ENCODE measurements around the gene USP8.
"Not testable (repeated sequence)": the region's sequence is repeated elsewhere in the genome, so short reads cannot be mapped to it uniquely, and the experiment has no call there.

Gene USP8

DNA sequence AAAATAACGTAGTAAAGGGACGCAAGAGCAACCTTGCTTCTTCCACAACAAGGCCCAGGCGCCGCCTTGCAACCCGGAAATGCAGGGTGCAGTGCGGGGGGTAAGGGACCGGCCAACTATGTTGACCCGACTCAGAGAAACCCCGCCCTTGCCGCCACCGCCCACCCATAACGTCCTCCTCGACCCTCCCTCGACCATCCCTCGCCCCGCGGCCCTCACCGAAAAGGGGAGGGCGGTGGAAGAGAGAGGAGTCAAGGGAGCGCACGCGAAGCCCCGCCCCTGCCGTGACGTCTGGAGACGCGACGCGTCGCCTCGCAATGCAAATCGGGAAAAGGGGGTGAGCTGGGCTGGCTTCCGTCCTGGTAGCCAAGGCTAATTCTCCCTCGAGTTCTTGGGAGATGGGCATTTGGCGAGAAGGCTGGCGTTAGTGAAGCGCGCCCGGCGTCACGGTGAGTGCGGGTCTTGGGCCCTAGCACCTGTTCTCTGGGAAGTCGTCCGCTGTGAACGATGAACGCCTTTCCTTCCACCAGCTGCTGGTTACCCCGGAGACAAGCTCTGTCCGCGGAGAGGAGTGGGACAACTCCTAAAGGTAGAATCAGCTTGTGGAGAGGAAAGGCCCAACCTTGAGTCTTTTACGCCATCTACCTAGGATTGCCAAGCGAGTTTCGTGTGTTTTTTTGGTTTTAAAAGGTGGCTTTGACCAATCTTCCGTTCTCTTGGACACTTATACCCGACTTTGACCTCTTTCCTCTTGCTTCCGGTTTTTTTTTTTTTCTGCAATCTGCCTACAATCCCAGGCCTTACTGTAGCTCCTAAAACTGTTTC, at the start of gene USP8:
Gene USP8 (plus strand): TSS at position 340 of the 825 bp plus-strand sequence. CDS start 14,669 bp downstream, outside the sequence.
- peak within 1 kb of the TSS; percentile 92 for H3K27ac Mint-ChIP-seq
- H3K4me3 Mint-ChIP-seq, result peak within 1 kb of the TSS; percentile 87
- peaks cover 25% of the 10 kb centered on the region for H3K4me1 Mint-ChIP-seq
- ATAC-seq, result peak; percentile 97
- peaks cover 40% of the 10 kb centered on the region for H3K36me3 Mint-ChIP-seq
- H3K9me3 Mint-ChIP-seq, result no peaks in the 10 kb centered on the region
- DNase-seq (ENCODE audit: low spot score in 2 of 2), result peak; percentile 87 to 97

DNA sequence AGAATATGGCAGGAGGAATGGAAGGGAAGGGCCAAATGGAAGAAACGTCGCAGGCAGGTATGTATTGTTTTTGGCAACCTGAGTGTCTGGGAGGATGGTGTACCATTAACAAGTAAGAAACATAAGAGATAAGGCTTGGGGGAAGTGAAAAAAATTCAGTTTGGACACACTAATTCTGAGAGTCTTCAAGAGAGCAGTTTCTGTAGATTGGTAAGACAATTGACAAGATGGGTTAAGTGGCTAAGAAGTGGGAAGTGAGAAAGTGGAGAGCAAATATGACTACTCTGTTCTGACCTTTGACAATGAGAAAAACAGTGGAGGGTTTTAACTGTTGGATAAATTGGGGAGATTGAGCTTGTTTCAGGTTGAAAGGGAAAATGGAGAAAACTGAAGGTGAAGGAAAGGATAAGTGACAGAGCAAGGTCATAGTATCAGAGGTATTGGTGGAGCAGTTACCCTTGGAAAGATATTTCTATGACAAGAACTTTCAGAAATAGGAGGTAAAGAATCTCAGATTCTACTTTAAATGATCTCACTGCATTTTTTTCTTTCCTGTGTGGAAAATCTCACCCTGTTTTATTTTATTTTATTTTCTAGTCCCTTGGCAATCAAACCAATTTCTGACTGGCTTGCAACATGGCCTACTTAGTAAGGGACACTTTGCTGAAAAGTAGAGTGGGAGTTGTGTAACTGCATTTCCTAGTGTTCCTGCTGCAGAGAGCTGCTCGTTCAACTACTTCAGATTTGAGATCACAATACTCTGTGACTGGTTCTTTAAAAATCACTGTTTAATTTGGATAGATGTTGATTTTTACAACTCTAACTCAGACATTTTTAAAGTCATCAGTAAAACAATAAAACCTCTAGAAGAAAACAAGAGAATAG, 46.1 kb upstream of the USP8 start:
- peaks cover 19% of the 10 kb centered on the region for H3K4me1 Mint-ChIP-seq
- H3K27ac Mint-ChIP-seq, result peak overlapping the region; percentile 1
- H3K4me3 Mint-ChIP-seq, result peak overlapping the region; percentile 37
- peaks cover 5% of the 10 kb centered on the region for H3K36me3 Mint-ChIP-seq
- DNase-seq (ENCODE audit: low spot score in 2 of 2), result no peak
- H3K9me3 Mint-ChIP-seq, result no peaks in the 10 kb centered on the region
- peak; percentile 99 for ATAC-seq

DNA sequence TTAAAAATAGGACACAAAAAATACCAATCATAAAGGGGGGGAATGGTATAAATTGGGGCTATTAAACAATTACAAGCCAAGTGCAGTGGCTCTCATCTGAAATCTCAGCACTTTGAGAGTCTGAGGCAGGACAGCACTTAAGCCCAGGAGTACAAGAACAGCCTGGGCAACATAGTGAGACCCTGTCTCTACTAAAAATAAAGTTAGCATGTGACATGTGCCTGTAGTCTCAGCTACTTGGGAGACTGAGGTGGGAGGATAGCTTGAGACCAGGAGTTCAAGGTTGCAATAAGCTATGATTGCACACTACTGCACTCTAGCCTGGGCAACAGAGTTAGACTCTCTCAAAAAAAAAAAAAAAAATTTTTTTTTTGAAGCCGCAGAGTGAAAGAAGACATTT, 45.4 kb upstream of the USP8 start:
- Mint-ChIP-seq H3K4me3 (peak overlapping the region; percentile 37), H3K27ac (peak overlapping the region; percentile 1)
- DNase-seq (ENCODE audit: low spot score in 2 of 2), result no peak

DNA sequence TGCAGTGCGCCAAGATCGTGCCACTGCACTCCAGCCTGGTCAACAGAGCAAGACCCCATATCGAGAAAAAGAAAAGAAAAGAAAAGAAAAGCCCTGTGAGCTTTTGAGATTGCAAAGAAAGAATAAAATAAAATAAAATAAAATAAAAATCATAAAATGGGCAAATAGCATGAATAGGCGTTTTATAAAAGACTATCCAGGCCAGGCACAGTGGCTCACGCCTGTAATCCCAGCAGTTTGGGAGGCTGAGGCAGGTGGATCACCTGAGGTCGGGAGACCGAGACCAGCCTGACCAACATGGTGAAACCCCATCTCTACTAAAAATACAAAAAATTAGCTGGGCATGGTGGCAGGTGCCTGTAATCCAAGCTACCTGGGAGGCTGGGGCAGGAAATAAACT, 44.8 kb upstream of the USP8 start:
- not testable (repeated sequence) for H3K27ac Mint-ChIP-seq; H3K36me3 Mint-ChIP-seq; DNase-seq (ENCODE audit: low spot score in 2 of 2); H3K9me3 Mint-ChIP-seq; H3K4me3 Mint-ChIP-seq; ATAC-seq
- H3K4me1 Mint-ChIP-seq, result peaks cover 19% of the 10 kb centered on the region

More for the DNA sequence above, 45.4 kb upstream of the USP8 start:
- Mint-ChIP-seq H3K4me1 (peaks cover 19% of the 10 kb centered on the region), H3K9me3 (no peaks in the 10 kb centered on the region), H3K36me3 (peaks cover 5% of the 10 kb centered on the region)
- ATAC-seq, result no peak

DNA sequence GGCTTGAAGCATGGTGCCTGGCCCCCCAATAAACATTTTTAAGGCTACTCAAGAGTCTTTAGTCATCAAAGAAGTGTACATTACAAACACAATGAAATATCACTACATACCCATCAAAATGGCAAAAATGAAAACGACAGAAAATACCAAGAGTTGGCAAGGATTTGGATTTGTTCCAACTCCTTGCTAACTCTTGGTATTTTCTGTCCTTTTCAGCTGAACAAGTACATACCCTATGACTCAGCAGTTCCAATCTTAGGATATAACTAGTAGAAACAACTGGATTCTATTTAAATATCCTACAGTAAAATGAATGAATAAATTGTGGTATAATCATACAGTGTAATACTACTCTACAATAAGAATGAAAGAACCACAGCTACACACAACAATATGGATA, 44.1 kb upstream of the USP8 start:
- Mint-ChIP-seq H3K9me3 (no peaks in the 10 kb centered on the region), H3K36me3 (peaks cover 5% of the 10 kb centered on the region), H3K27ac (no peak overlapping the region), H3K4me3 (no peak overlapping the region), H3K4me1 (peaks cover 19% of the 10 kb centered on the region)
- DNase-seq (ENCODE audit: low spot score in 2 of 2) (no peak), ATAC-seq (no peak)

DNA sequence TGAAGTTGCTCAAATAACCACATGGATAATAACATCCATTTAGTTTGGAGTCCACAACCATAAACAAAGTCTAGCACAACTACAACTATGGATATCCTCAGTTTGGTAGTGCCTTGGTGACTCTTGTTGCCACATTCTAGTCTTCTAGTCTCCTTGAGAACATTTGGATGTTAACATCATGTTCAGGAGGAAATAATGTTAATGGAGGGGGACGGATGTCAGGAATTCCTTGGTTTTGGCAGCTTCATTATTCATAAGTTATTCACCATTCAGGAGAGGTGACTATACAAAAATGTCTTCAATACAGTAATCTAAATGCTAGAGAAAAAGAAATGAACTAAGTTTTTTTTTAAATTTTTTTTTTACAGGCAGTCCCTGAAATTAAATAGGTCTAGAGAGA, 42.8 kb upstream of the USP8 start:
- Mint-ChIP-seq H3K27ac (no peak overlapping the region), H3K4me3 (no peak overlapping the region), H3K36me3 (peaks cover 5% of the 10 kb centered on the region), H3K4me1 (peaks cover 19% of the 10 kb centered on the region), H3K9me3 (no peaks in the 10 kb centered on the region)
- no peak for DNase-seq (ENCODE audit: low spot score in 2 of 2)
- no peak for ATAC-seq

DNA sequence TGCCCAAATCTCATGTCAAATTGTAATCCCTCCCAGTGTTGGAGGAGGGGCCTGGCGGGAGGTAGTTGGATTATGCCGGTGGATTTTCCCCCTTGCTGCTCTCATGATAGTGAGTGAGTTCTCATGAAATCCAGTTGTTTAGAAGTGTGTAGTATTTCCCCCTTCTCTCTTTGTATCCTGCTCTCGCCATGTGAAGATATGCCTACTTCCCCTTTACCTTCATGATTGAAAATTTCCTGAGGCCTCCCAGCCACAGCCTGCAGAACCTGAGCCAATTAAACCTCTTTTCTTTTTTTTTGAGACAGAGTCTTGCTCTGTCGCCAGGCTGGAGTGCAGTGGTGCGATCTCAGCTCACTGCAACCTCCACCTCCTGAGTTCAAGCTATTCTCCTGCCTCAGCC, 41.8 kb upstream of the USP8 start:
- not testable (repeated sequence) for H3K36me3 Mint-ChIP-seq; H3K4me3 Mint-ChIP-seq; H3K27ac Mint-ChIP-seq; DNase-seq (ENCODE audit: low spot score in 2 of 2); ATAC-seq; H3K9me3 Mint-ChIP-seq
- peaks cover 21% of the 10 kb centered on the region for H3K4me1 Mint-ChIP-seq

DNA sequence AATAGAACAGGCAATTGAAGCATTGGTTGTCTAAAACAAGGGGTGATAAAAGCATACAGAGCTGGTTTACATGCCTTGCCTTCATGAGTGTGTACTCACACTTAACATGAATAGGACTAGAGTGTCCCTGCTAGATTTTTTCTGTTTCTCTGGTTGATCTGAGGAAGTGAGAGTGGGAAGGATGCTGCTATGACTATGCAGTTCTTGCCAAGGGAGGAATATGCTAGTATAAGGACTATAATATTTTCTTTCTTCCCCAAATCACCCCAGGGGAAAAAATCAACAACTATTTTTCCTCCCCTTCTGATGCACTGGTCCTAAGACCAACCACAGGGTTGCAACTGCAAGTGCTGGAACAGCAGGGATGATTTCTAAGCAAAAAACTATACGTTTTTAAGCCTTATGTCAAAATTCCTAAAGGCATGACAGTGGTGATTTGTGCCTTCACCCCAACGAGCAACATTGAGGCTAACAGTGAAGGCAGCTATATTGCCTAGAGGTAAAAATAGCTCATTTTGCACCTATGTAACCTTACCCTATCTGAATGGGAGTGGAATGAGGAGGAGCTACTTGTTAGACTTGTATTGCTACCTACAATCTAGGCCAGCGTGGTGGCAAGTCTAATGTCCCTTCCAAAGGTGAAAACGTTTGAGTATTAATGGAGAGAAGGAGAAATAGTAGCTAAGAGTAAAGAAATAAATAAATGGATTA, 33.5 kb upstream of the USP8 start:
- Mint-ChIP-seq H3K9me3 (no peaks in the 10 kb centered on the region), H3K27ac (no peak overlapping the region), H3K4me3 (no peak overlapping the region), H3K36me3 (no peaks in the 10 kb centered on the region), H3K4me1 (peaks cover 6% of the 10 kb centered on the region)
- no peak for DNase-seq (ENCODE audit: low spot score in 2 of 2)
- no peak for ATAC-seq

DNA sequence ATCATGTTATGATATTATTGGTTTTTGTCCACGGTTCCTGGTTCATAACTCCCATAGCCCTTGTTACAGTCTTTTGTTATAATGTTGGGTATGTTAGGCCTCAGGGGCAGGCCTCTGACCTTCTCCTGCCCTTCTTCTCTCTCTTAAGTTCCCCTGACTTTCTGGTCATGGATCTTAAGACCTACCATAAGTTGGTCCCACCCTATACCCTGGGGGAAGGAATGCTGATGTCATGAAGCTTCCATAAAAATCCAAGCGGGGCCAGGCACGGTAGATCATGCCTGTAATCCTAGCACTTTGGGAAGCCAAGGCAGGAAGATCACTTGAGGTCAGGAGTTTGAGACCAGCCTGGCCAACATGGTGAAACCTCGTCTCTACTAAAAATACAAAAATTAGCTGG, 32.6 kb upstream of the USP8 start:
- not testable (repeated sequence) for DNase-seq (ENCODE audit: low spot score in 2 of 2); ATAC-seq; H3K4me1 Mint-ChIP-seq; H3K27ac Mint-ChIP-seq; H3K36me3 Mint-ChIP-seq; H3K9me3 Mint-ChIP-seq; H3K4me3 Mint-ChIP-seq

DNA sequence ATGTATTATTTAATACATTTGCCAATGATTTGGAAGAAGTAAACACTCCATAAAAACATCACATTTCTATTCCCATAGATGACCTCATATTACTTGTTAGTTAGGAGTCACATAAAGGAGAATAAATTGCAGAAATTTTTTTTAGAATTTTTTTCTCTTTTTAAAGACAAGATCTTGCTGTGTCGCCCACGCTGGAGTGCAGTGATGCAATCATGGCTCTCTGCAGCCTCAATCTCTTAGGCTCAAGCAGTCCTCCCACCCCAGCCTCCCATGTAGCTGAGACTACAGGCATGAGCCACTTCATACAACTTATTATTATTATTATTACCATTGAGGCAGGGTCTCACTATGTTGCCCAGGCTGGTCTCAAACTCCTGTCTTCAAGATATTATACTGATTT, 12.3 kb upstream of the USP8 start:
- DNase-seq (ENCODE audit: low spot score in 2 of 2) (no peak), ATAC-seq (no peak)
- H3K36me3 Mint-ChIP-seq, result no peaks in the 10 kb centered on the region
- no peaks in the 10 kb centered on the region for H3K4me1 Mint-ChIP-seq
- no peak overlapping the region for H3K27ac Mint-ChIP-seq
- H3K9me3 Mint-ChIP-seq, result no peaks in the 10 kb centered on the region
- H3K4me3 Mint-ChIP-seq, result no peak overlapping the region

DNA sequence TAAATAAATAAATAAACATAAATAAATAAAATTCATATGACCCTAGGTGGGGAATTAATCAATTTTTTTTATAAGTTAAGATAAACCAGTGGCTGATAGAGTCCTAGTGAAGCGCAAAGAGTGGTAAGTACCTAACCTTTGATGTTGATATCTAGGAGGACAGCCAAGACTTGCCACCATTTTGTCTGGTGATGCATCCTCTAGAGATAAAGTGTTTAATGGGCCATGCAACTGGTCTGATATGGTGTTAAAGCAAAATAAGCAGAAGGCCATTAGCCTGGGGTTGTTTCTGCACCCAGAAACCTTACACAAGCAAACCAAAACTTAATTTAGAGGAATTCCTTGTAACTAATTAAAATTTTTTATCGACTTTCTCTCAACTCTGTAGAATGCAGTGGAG, 9.6 kb upstream of the USP8 start:
- Mint-ChIP-seq H3K9me3 (no peaks in the 10 kb centered on the region), H3K27ac (no peak overlapping the region), H3K36me3 (no peaks in the 10 kb centered on the region), H3K4me3 (no peak overlapping the region), H3K4me1 (no peaks in the 10 kb centered on the region)
- DNase-seq (ENCODE audit: low spot score in 2 of 2) (no peak), ATAC-seq (no peak)

DNA sequence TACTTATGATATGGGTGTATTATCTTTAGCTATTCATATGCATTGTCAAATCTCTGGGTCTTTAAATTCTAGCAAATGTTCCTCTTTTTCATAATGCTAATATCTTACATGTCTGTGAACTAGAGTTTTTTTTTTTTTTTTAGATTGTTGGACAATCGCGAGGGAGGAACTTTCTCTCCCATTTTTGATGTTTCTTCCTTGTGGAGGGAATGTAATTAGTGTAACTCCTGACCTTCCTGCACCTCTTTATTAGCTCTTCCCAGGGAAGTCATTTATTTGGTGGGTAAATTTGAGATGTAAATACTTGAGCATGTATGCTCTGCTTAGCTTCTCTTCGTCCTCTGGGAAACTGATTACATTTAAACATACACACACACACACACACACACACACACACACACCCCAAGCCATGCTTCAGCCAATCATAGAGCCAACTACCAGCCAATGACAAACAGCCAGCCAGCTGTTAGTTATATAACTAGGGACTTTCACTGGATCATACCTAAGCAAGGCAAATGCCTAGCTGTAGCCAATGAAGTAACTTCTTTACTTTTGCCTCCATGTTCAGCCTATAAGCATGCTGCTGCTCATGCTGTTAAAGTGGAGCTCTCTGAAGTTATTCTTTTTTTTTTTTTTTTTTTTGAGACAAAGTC, 8.3 kb upstream of the USP8 start:
- DNase-seq (ENCODE audit: low spot score in 2 of 2) (no peak), ATAC-seq (no peak)
- Mint-ChIP-seq H3K9me3 (no peaks in the 10 kb centered on the region), H3K36me3 (no peaks in the 10 kb centered on the region), H3K27ac (no peak overlapping the region), H3K4me3 (no peak overlapping the region), H3K4me1 (no peaks in the 10 kb centered on the region)

DNA sequence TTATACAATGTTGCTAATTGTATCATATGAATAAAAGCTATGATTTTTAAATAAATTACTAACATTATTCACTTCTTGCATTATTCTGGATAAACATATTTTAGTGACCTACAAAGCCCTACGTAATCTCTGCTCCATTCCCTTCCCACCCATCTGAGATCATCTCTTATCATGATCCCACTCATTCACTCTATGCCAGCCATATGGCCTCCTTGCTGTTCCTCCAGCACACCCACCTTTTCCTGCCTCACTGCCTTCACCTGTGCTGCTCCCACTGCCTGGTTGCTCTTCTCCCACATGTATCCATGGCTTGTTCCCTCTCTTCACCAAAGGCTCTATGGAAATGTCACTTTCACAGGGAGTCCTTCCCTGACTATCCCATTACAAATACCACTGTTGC, 7.3 kb upstream of the USP8 start:
- Mint-ChIP-seq H3K27ac (no peak overlapping the region), H3K9me3 (no peaks in the 10 kb centered on the region), H3K36me3 (no peaks in the 10 kb centered on the region), H3K4me3 (no peak overlapping the region), H3K4me1 (no peaks in the 10 kb centered on the region)
- no peak for ATAC-seq
- DNase-seq (ENCODE audit: low spot score in 2 of 2), result no peak

DNA sequence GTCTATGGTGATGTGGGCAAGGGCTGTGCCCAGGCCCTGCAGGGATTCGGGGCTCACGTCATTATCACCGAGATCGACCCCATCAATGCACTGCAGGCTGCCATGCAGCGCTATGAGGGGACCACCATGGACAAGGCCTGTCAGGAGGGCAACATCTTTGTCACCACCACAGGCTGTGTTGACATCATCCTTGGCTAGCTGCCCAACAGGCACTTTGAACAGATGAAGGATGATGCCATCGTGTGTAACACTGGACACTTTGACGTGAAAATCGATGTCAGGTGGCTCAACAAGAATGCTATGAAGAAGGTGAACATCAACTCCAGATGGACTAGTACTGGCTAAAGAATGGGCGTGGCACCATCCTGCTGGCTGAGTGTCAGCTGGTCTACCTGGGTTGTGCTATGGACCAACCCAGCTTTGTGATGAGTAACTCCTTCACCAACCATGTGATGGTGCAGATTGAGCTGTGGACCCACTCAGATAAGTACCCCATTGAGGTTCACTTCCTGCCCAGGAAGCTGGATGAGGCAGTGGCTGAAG, 6.1 kb upstream of the USP8 start:
- no peak overlapping the region for H3K27ac Mint-ChIP-seq
- H3K4me3 Mint-ChIP-seq, result no peak overlapping the region
- ATAC-seq, result peak; percentile 45
- H3K9me3 Mint-ChIP-seq, result no peaks in the 10 kb centered on the region
- no peak for DNase-seq (ENCODE audit: low spot score in 2 of 2)
- H3K36me3 Mint-ChIP-seq, result no peaks in the 10 kb centered on the region
- H3K4me1 Mint-ChIP-seq, result no peaks in the 10 kb centered on the region

DNA sequence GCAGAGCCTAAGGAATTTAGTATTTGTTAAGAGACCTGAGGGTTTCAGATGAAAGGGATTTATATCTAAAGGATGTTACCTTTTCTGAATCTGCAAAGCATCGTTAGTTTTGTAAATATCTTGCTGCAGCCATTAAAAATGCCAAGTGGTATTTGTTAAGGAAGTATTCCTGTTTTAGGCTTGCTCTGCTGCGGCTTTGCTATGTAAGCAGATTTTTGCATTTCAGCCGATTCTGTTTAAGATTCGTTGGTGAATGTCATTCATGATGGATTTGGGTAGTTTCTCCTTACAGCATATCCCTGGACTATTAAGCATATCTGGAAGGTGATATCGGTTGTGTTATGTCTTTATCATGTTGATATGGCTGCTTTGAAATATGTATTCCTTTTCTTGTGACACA, 1.0 kb downstream of the USP8 start:
- ATAC-seq, result no peak
- DNase-seq (ENCODE audit: low spot score in 2 of 2), result no peak
- H3K27ac Mint-ChIP-seq, result peak overlapping the region; percentile 92
- H3K4me3 Mint-ChIP-seq, result peak overlapping the region; percentile 87
- H3K36me3 Mint-ChIP-seq, result peaks cover 40% of the 10 kb centered on the region
- H3K4me1 Mint-ChIP-seq, result peaks cover 30% of the 10 kb centered on the region
- H3K9me3 Mint-ChIP-seq, result no peaks in the 10 kb centered on the region

All from stimulated activated effector memory CD8-positive, alpha-beta T cell treated with anti-CD3 and anti-CD28 coated beads, Interleukin-12 subunit alpha, Interleukin-12 subunit beta, amount 100 ng/mL, for 72 hours (primary cell).